ENCODE measurements around the gene AGMAT.

The AGMAT gene

DNA sequence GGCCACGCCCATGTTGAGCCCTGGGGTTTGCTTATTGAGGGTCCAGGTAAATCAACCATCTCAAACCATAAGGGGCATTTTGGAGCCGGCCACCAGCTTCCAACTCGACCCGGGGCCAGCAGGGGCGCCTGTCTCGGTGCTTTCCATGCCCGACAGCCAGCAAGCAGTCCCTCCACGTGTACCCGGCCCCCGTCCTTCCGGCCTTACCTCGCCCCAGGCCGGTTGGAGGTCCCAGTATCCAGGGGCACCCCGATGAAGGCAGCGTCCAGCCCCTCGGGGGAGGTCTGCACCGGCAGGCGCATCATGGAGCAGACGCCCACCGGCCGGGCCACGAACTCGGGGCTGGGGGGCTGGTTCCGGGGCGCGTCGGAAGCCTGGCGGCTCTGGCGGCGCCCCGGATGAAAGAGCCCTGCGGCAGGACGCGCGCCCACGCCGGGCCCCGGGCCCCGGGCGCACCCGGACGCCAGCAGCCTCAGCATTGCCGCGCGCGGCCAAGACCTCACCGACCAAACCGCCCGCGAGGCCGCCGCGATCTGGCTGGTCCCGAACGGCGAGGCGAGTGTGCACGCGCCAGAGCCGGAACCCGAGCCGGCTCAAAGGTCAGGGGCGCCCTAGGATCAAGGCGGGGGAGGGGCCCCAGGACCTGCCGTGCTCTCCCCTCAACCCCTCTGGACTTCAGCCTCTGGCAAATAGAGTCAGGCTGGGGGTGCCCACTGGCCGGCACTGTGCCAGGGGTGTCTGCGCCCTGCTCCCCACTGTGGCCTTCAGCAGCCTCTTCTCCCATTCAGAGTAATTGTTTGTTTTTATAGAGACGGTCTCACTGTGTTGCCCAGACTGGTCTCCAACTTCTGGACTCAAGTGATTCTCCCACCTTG lies at the start of gene AGMAT:
Gene AGMAT, minus strand, starts transcription at position 563 of the 875 bp plus-strand sequence. Its CDS starts 84 bp downstream, at position 479.
- TF ChIP-seq MYC (IDR thresholded peaks at IDR 0.05; ENCODE audit: low read depth, low read length): peak; percentile 89
- TF ChIP-seq, protein P1, sequence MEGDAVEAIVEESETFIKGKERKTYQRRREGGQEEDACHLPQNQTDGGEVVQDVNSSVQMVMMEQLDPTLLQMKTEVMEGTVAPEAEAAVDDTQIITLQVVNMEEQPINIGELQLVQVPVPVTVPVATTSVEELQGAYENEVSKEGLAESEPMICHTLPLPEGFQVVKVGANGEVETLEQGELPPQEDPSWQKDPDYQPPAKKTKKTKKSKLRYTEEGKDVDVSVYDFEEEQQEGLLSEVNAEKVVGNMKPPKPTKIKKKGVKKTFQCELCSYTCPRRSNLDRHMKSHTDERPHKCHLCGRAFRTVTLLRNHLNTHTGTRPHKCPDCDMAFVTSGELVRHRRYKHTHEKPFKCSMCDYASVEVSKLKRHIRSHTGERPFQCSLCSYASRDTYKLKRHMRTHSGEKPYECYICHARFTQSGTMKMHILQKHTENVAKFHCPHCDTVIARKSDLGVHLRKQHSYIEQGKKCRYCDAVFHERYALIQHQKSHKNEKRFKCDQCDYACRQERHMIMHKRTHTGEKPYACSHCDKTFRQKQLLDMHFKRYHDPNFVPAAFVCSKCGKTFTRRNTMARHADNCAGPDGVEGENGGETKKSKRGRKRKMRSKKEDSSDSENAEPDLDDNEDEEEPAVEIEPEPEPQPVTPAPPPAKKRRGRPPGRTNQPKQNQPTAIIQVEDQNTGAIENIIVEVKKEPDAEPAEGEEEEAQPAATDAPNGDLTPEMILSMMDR (IDR thresholded peaks at IDR 0.05; ENCODE audit: low read depth, low read length): peak; percentile 36
- no peak for TF ChIP-seq POLR2A (IDR thresholded peaks at IDR 0.05; ENCODE audit: extremely low read depth, insufficient read length)
- TF ChIP-seq, protein P2, sequence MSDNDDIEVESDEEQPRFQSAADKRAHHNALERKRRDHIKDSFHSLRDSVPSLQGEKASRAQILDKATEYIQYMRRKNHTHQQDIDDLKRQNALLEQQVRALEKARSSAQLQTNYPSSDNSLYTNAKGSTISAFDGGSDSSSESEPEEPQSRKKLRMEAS (IDR thresholded peaks at IDR 0.05; ENCODE audit: low read depth, low read length): peak; percentile 84
- DNase-seq (ENCODE audit: low read depth): peak; percentile 79
- H3K4me3 ChIP-seq (ENCODE audit: low read depth, low read length): peak within 1 kb of the TSS; percentile 43

DNA sequence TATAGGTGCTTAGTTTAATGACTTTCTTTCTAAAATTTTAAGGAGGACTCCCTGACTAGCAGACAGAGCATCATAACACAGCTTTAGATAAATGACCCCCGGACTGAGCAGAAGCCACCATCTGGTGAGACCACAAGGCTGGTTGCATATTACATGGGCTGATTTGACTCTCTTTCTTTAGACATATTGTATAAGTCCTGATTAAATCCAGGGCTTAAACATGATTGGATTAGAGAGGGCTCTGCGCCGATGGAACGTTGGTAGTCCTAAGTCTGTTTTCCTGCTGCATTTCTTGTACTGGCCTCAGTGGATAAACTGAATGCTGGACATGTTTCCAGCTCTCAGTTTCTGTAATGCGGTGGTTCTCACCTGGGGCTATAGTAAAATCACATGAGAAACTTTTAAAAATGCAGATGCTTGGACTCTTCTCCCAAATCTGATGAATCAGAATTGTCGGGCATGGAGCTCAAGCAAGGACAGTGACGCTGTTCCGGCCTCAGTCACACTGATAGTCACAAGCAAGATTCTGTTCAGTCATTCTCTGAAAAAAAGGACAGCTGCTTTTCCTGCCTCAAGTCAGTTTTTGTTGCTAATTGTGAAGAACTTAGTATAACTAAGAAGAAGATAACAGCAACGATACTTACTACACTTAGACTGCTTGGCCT lies 49.0 kb upstream of the AGMAT start:
- TF ChIP-seq, protein P2 (IDR thresholded peaks at IDR 0.05; ENCODE audit: low read depth, low read length): no peak
- no peak for TF ChIP-seq POLR2A (IDR thresholded peaks at IDR 0.05; ENCODE audit: extremely low read depth, insufficient read length)
- TF ChIP-seq, protein P1 (IDR thresholded peaks at IDR 0.05; ENCODE audit: low read depth, low read length): no peak
- TF ChIP-seq MYC (IDR thresholded peaks at IDR 0.05; ENCODE audit: low read depth, low read length): no peak
- H3K4me3 ChIP-seq (ENCODE audit: low read depth, low read length): no peak overlapping the region

DNA sequence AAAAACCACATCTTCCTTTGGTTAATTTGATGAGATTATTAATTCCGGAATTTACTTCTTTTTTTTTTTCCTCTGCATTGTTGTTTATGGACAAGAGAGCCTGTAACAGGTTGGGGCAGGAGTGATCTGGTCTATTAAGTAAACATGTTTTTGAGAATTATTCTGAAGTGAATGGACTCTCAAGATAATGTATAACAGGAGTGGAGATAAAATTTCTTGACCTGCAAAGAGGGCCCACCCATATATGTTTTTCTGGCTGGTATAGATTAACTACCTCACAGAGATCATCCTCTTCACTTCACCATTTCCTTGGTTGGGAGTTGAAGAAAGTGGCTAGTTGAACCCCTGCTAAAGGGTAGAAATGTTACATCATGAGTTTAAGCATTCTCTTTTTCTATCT lies 43.2 kb upstream of the AGMAT start:
- DNase-seq (ENCODE audit: low read depth): no peak
- H3K4me3 ChIP-seq (ENCODE audit: low read depth, low read length): no peak overlapping the region
- TF ChIP-seq, protein P2 (IDR thresholded peaks at IDR 0.05; ENCODE audit: low read depth, low read length): no peak

More for the DNA sequence above, 49.0 kb upstream of the AGMAT start:
- no peak for DNase-seq (ENCODE audit: low read depth)

GRCh38 chr1:15627343-15627988 lies 42.6 kb upstream of the AGMAT start:
- no peak for DNase-seq (ENCODE audit: low read depth)
- TF ChIP-seq, protein P2 (IDR thresholded peaks at IDR 0.05; ENCODE audit: low read depth, low read length): no peak
- TF ChIP-seq MYC (IDR thresholded peaks at IDR 0.05; ENCODE audit: low read depth, low read length) (no peak), POLR2A (IDR thresholded peaks at IDR 0.05; ENCODE audit: extremely low read depth, insufficient read length) (no peak)
- TF ChIP-seq, protein P1 (IDR thresholded peaks at IDR 0.05; ENCODE audit: low read depth, low read length): no peak

GRCh38 chr1:15626269-15626950 lies 41.6 kb upstream of the AGMAT start:
- no peak for DNase-seq (ENCODE audit: low read depth)
- TF ChIP-seq MYC (IDR thresholded peaks at IDR 0.05; ENCODE audit: low read depth, low read length): no peak
- no peak for TF ChIP-seq POLR2A (IDR thresholded peaks at IDR 0.05; ENCODE audit: extremely low read depth, insufficient read length)
- TF ChIP-seq, protein P2 (IDR thresholded peaks at IDR 0.05; ENCODE audit: low read depth, low read length): no peak
- TF ChIP-seq, protein P1 (IDR thresholded peaks at IDR 0.05; ENCODE audit: low read depth, low read length): no peak
- H3K4me3 ChIP-seq (ENCODE audit: low read depth, low read length): no peak overlapping the region

More at GRCh38 chr1:15627343-15627988, 42.6 kb upstream of the AGMAT start:
- H3K4me3 ChIP-seq (ENCODE audit: low read depth, low read length): no peak overlapping the region

Measured in NB4 (cell line).